GM18499 (cell line): Measurements from ENCODE around the gene LYPD4.

Experiments
- ATAC-seq: cut with Tn5 transposase; IDR thresholded peaks from one replicate; pipeline ENCODE4 v1.9.1; 2021; ENCODE audit warnings: moderate number of reproducible peaks; ENCODE audit not compliant: insufficient read depth, unreplicated experiment

LYPD4 gene

GRCh38 chr19:41859618-41860418 lies 15.3 kb upstream of the LYPD4 start, which contains the start of gene RPS19:
Gene RPS19 (plus strand): TSS chr19:41860255. CDS start chr19:41860775, 520 bp downstream.
- ATAC-seq = peak; percentile 65

GRCh38 chr19:41859213-41859617 lies 14.7 kb upstream of the LYPD4 start:
- no peak for ATAC-seq

- no peak for ATAC-seq
Measured at GRCh38 chr19:41853768-41854167, 9.3 kb upstream of the LYPD4 start.

GRCh38 chr19:41853344-41853743 lies 8.9 kb upstream of the LYPD4 start:
- ATAC-seq = no peak

GRCh38 chr19:41851456-41851855 lies 7.0 kb upstream of the LYPD4 start:
- ATAC-seq = no peak

GRCh38 chr19:41850381-41850780 lies 5.9 kb upstream of the LYPD4 start:
- no peak for ATAC-seq

GRCh38 chr19:41849067-41849466 lies 4.6 kb upstream of the LYPD4 start:
- ATAC-seq = no peak

GRCh38 chr19:41848666-41849065 lies 4.2 kb upstream of the LYPD4 start:
- ATAC-seq = no peak

- ATAC-seq = no peak
Measured at GRCh38 chr19:41847351-41848105, 3.0 kb upstream of the LYPD4 start.

- ATAC-seq = no peak
Measured at GRCh38 chr19:41845051-41845590, 638 bp upstream of the LYPD4 start.

- no peak for ATAC-seq
Measured at GRCh38 chr19:41845001-41845050, 343 bp upstream of the LYPD4 start, which contains the start of gene DMRTC2. Gene DMRTC2 (plus strand): TSS chr19:41845042. CDS start chr19:41847429, 2,387 bp downstream.

GRCh38 chr19:41843371-41843770 lies 1.1 kb downstream of the LYPD4 start:
- no peak for ATAC-seq

GRCh38 chr19:41839211-41839610 lies 5.3 kb downstream of the LYPD4 start:
- ATAC-seq = no peak

- no peak for ATAC-seq
Measured at GRCh38 chr19:41837981-41838708, 6.3 kb downstream of the LYPD4 start.

- no peak for ATAC-seq
Measured at GRCh38 chr19:41821003-41821735, 23.3 kb downstream of the LYPD4 start.

- no peak for ATAC-seq
Measured at GRCh38 chr19:41816761-41817160, 27.7 kb downstream of the LYPD4 start.

- no peak for ATAC-seq
Measured at GRCh38 chr19:41815301-41815700, 29.2 kb downstream of the LYPD4 start.

- no peak for ATAC-seq
Measured at GRCh38 chr19:41813911-41814310, 30.6 kb downstream of the LYPD4 start.

GRCh38 chr19:41811981-41812380 lies 32.5 kb downstream of the LYPD4 start:
- no peak for ATAC-seq

- ATAC-seq = no peak
Measured at GRCh38 chr19:41811036-41811435, 33.4 kb downstream of the LYPD4 start.

- no peak for ATAC-seq
Measured at GRCh38 chr19:41810301-41810700, 34.2 kb downstream of the LYPD4 start.
